HepG2 (cell line): ENCODE data around the gene SLC16A4. TPM values are rescaled to one million over a fixed set of nuclear protein-coding genes. Genes with fewer than 3 reads are reported as not detected.

ENCODE experiments used
- BHLHE40 ChIP-seq: IDR thresholded peaks from 2 replicates; pipeline ENCODE4 v1.6.1; 2011; ENCODE audit warnings: low read length, improper control_type of control experiment
- DMAP1 ChIP-seq: IDR thresholded peaks from 2 replicates; pipeline ENCODE4 v1.6.1; 2016
- RBFOX2 ChIP-seq: fragments of 200-400 bp; formaldehyde crosslinking; IDR thresholded peaks from 2 replicates; pipeline ENCODE4 v1.6.1; 2017; ENCODE audit warnings: low read depth, mild to moderate bottlenecking, low read length
- RORA ChIP-seq: sonication (generic); formaldehyde crosslinking; IDR thresholded peaks from 2 replicates; pipeline ENCODE4 v1.5.0; 2020; ENCODE audit warnings: mild to moderate bottlenecking, missing genetic modification reagents, moderate library complexity
- RXRA ChIP-seq: sonication (generic); formaldehyde crosslinking; IDR thresholded peaks from 2 replicates; pipeline ENCODE4 v1.5.1; 2020; ENCODE audit warnings: missing genetic modification reagents
- SCMH1 ChIP-seq: sonication (generic); formaldehyde crosslinking; IDR thresholded peaks from 2 replicates; pipeline ENCODE4 v1.9.0; 2021; ENCODE audit warnings: missing genetic modification reagents, mild to moderate bottlenecking, borderline replicate concordance
- SRF ChIP-seq: IDR thresholded peaks from 2 replicates; pipeline ENCODE4 v1.6.1; 2011; ENCODE audit warnings: mild to moderate bottlenecking, low read depth, low read length, moderate library complexity
- USF2 ChIP-seq, 2 experiments: sonication (generic) in 1 of 2; formaldehyde crosslinking in 1 of 2; IDR thresholded peaks; 2 replicates each; pipeline versions ENCODE4 v1.5.1 to v1.6.1; 2011 to 2020; ENCODE audit warnings: borderline replicate concordance in 1 of 2, low read depth in 1 of 2, low read length in 1 of 2, mild to moderate bottlenecking in 1 of 2, missing genetic modification reagents in 1 of 2, moderate library complexity in 1 of 2
- ZFP90 ChIP-seq: sonication (generic); formaldehyde crosslinking; IDR thresholded peaks from 2 replicates; pipeline ENCODE4 v1.8.0; 2022; ENCODE audit warnings: missing genetic modification reagents, mild to moderate bottlenecking, inconsistent platforms, borderline replicate concordance
- ZFY ChIP-seq: sonication (generic); formaldehyde crosslinking; IDR thresholded peaks from 2 replicates; pipeline ENCODE4 v1.4.0; 2020; ENCODE audit warnings: missing genetic modification reagents
- ZNF281 ChIP-seq: sonication (generic); formaldehyde crosslinking; IDR thresholded peaks from 2 replicates; pipeline ENCODE4 v1.4.0; 2020; ENCODE audit warnings: missing genetic modification reagents, borderline replicate concordance
- ZNF362 ChIP-seq: sonication (generic); formaldehyde crosslinking; IDR thresholded peaks from 2 replicates; pipeline ENCODE4 v1.4.0; 2020; ENCODE audit warnings: missing genetic modification reagents, mild to moderate bottlenecking, borderline replicate concordance
- ZNF407 ChIP-seq: sonication (generic); formaldehyde crosslinking; IDR thresholded peaks from one replicate; pipeline ENCODE4 v1.5.1; 2020; ENCODE audit warnings: mild to moderate bottlenecking, missing genetic modification reagents; ENCODE audit errors: not compliant biosample characterization
- polyA plus RNA-seq, 8 experiments: library from polyadenylated mRNA; depleted of rRNA in 3 of 8; stranded (reverse) in 7 of 8; unstranded in 1 of 8; fragments of >200 nt; fragmentation: Illumina TruSeq in 4 of 8; extraction: Trizol in 4 of 8; gene quantifications; 2 replicates each; pipeline versions ENCODE4 v1.2.1 to v1.2.3, GENCODE V29; 2011 to 2016; ENCODE audit warnings: low read depth in 4 of 8, missing spikeins in 1 of 8, mixed read lengths in 1 of 8; ENCODE audit not compliant: insufficient read depth in 1 of 8
- total RNA-seq, 5 experiments: library from RNA; depleted of rRNA; stranded (reverse); fragments of >200 nt; fragmentation: Illumina TruSeq; extraction: Trizol; gene quantifications; 2 replicates each; pipeline ENCODE4 v1.2.3, GENCODE V29; 2016; ENCODE audit warnings: low read depth in 1 of 5

The SLC16A4 gene
- total and polyA plus RNA-seq, 2 of the 13 experiments (the other 11 are each of a cell fraction or from before 2014, with no cell fraction given) = 1.1 to 1.5 TPM

GRCh38 chr1:110339407-110340206, 51.2 kb downstream of the SLC16A4 start (continued):
- TF ChIP-seq ZNF407 (CRISPR knock-in tag) = no peak
- TF ChIP-seq ZNF362 (CRISPR knock-in tag) = no peak
- peak; percentile 43; the same call in 1 of the 2 replicates for TF ChIP-seq RXRA
- TF ChIP-seq DMAP1 = peak; percentile 56; the same call in 1 of the 2 replicates
- no peak for TF ChIP-seq SRF
- no peak for TF ChIP-seq BHLHE40
- peak; percentile 90 for TF ChIP-seq RBFOX2
- no peak for TF ChIP-seq ZFP90 (CRISPR knock-in tag)
- no peak for TF ChIP-seq USF2 (IDR thresholded peaks at IDR 0.05; ENCODE audit: low read depth, low read length)
- TF ChIP-seq USF2 (CRISPR knock-in tag; IDR thresholded peaks at IDR 0.05; ENCODE audit: borderline replicate concordance) = no peak
- no peak for TF ChIP-seq SCMH1
- no peak; the same call in 1 of the 2 replicates for TF ChIP-seq ZFY (CRISPR knock-in tag)
- TF ChIP-seq RORA (CRISPR knock-in tag) = no peak
- TF ChIP-seq ZNF281 = no peak
